HG02973 (cell line): Measurements from ENCODE around the gene PPID.
"Not testable (repeated sequence)": the region's sequence is repeated elsewhere in the genome, so short reads cannot be mapped to it uniquely, and the experiment has no call there.

Experiments
- ATAC-seq: cut with Tn5 transposase; IDR thresholded peaks from one replicate; pipeline ENCODE4 v1.9.1; 2021; ENCODE audit warnings: moderate library complexity; ENCODE audit not compliant: unreplicated experiment

Gene PPID

DNA sequence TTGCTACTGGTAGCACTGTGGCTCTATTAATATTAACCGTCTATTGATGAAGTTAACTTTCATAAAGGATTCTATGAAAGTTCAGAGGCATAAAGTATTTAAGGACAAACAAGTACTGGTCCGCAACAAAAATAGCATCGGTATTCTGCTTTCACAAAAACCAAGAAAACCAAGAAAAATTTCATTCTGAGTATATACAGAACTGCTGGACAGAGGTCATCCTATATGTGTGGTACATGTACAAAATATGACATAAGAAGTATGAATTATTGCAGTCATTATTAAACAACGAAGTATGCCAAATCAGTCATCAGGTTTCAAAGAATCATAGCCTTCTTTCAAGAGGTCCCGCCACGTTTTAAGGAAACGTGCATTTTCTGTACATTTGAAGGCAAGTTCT lies 53.9 kb downstream of the PPID start:
- no peak for ATAC-seq

DNA sequence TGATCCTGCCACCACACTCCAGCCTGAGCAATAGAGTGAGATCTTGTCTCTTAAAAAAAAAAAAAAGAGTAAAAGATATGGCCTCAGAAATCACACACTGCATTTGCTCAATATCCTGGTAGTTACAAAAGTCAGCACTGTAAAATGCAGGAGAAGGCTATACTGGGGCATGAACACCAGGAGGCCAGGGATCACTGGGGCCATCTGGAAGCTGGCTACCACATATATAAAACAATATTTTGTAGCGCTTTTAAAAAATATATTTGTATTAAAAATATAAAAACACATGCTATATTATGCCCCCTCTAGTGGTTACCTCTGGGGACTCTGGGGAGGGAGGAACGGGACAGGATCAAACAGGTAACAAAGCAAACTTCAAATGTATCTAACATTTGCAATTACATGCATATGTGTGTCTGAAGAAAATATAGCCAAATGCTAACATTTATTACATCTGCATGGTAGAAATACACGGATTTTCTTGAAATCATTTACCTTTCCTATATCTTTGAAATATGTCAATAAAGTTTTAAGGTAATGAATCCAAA lies 55.5 kb downstream of the PPID start:
- no peak for ATAC-seq

DNA sequence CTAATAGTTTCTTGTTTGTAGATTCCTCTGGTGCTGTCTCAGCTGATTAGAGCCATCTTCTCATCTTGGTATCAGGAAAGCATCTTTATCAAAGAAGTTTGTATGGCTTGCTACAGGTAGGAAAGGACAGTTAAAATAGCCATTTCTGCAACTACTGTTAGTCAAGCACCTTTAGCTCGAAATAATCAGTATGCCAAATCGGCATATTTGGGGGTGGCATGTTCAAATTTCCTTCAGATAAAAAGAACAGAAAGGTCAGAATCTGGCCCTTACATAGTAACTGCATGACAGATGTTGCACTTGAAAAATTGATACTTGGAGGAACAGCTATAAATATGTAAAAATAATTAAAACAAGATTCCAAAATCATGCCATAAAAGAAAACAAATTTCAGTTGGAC lies 56.3 kb downstream of the PPID start:
- ATAC-seq = no peak

DNA sequence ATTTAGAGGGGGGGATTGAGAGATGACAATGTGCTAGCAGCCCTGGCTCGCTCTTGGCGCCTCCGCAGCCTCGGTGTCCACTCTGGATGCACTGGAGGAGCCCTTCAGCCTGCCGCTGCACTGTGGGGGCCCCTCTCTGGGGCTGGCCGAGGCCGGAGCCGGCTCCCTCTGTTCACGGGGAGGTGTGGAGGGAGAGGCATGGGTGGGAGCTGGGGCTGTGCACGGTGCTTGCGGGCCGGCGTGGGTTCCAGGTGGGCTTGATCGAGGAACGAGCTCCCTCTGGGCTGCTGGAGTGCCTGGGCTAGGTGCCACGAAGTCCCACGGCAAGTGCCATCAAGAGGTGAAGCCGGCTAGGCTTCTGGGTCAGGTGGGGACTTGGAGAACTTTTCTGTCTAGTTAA lies 58.4 kb downstream of the PPID start:
- ATAC-seq = no peak

DNA sequence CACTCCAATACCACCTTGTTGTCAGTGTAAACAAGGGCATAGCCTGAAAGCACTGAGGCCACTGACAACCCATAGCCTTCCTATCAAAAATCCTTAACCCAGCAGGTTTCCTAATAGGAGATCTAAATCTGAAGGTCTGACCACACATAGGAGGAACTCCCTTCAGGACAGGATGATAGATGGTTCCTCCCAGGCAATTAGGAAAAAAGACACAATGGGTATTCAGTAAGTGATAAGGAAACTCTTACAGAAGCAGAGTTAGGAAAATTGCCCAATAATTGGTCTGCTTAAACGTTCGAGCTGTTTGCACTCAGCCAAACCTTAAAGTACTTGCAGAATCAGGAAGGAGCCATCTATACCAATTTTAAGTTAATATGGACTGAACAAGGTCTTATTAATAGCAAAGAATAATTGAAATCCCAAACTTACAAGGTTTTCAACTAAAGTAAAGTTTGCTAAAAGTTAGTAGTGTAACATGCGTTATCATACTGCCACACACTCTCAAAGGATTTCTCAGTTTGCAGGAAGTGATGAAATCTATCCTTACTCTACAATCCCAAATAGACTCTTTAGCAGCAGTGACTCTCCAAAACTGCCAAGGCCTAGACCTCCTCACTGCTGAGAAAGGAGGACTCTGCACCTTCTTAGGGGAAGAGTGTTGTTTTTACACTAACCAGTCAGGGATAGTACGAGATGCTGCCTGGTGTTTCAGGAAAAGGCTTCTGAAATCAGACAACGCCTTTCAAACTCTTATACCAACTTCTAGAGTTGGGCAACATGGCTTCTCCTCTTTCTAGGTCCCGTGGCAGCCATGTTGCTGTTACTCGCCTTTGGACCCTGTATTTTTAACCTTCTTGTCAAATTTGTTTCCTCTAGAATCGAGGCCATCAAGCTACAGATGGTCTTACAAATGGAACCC lies 59.2 kb downstream of the PPID start:
- ATAC-seq = not testable (repeated sequence)

DNA sequence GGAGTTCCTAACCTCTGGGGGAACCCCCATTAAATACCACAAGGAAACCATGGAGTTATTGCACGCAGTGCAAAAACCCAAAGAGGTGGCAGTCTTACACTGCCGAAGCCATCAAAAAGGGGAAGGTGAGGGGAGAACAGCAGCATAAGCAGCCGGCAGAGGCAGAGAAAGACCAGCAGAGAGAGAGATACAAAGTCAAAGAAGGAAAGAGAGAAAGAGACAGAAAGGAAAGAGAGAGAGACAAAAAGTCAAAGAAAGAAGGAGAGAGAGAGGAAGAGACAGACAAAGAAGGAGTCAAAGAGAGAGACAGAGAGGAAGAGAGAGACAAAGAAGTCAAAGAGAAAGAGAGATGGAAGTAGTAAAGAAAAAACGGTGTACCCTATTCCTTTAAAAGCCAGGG lies 59.9 kb downstream of the PPID start:
- not testable (repeated sequence) for ATAC-seq
